Measurements from ENCODE around the gene ITGA2B.
"Not testable (repeated sequence)": the region's sequence is repeated elsewhere in the genome, so short reads cannot be mapped to it uniquely, and the experiment has no call there.

Gene ITGA2B

DNA sequence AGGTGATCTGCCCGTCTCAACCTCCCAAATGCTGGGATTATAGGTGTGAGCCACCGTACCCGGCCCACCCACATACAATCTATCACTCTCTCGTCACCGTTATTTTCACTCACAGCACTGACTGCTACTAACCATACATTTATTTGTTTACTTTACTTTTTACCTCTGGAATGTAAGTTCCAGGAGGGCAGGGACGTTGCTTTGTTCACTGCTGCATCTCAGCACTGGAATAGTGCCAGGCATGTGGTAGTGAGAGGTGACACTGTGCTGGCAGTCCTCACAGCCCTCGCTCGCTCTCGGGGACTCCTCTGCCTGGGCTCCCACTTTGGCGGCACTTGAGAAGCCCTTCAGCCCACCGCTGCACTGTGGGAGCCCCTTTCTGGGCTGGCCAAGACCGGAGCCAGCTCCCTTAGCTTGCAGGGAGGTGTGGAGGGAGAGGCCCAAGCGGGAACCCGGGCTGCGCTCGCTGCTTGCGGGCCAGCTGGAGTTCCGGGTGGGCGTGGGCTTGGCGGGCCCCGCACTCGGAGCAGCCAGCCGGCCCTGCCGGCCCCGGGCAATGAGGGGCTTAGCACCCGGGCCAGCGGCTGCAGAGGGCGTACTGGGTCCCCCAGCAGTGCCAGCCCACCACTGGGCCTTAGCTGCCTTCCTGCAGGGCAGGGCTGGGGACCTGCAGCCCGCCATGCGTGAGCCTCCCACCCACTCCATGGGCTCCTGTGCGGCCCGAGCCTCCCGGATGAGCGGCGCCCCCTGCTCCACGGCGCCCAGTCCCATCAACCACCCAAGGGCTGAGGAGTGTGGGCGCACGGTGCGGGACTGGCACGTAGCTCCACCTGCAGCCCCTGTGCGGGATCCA, 20.8 kb downstream of the ITGA2B start:
- not testable (repeated sequence) for DNase-seq

DNA sequence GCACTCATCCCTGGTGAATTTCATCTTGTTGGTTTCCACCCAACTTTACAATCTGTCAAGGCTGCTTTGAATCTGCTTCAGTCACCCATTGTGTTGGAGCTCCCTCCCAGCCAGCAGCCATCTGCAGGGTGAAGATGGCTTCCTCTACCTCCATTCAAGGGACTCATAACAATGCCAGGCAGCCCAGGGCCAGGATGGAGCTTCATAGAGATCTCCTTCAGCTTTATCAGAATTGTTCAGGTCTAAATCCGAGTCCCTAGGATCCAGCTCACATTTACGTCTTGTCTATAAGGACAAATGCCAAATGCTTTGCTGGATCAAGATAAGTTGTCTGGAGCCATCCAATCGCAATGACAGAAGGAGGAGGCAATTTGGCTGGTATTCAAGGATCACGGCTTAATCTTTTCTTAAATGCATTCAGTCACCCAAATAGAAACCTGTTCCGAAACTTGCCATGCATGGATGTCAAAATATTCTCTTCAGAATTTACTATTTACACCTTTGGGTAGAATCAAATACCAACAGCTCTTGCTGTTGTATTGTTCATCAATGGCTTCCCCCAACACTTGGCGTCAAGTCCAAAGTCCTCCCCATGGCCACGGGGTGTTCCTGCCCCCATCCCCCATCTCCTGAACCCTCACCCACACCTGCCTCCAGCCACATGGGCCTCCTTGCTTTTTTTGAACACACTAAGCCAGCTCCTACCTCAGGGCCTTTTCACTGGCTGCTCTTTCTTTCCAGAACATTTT, 22.0 kb downstream of the ITGA2B start:
- no peak for DNase-seq

DNA sequence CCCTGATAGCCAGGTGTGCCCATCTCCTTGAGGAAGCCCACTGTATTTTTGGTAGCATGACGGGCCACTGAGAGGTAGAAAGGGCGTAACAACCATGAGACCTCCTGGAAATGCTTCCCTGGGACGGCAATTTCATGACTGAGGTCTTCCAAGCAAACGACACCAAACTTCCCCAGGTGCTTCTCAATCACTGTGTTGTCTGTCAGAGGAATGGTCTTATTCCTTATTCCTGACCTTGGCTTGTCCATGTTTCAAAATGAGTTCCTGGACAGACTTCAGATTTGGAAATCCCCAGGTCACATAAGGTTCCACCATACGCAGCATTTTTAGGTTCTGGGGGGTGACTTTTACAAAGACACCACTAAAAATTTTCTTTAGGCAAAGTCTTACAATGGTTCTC, 24.4 kb downstream of the ITGA2B start:
- DNase-seq, result not testable (repeated sequence)

DNA sequence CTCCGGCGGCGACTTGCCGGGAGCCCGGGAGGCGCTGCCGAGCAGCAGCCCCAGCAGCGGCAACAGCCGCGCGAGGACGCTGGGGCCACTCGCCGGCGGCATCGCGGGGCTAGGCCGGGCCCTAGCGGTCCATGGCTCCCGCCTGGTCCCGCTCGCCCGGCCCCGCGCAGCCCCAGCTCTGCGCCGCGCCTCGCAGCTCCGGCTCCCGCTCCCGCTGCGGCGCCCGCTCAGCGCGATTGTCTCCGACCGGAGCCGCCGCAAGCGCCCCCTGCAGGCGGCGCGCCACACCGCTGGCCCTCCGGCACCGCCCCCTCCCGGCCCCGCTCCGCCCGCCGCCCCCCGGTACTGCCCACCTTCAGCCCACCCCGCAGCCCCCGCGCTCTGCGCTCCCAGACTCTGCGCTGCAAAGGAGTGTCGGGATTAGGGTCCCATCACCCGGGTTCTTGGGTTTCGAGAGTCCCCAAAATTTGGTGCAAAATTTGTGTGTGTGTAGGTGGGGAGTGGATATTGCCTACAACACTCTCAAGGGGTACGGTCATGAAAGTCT, 25.8 kb downstream of the ITGA2B start, which contains the start of gene FAM171A2:
FAM171A2 (minus strand) TSS at position 241 of the 547 bp plus-strand sequence; CDS start at position 102, 139 bp downstream.
- peak; percentile 54 to 61 for DNase-seq

DNA sequence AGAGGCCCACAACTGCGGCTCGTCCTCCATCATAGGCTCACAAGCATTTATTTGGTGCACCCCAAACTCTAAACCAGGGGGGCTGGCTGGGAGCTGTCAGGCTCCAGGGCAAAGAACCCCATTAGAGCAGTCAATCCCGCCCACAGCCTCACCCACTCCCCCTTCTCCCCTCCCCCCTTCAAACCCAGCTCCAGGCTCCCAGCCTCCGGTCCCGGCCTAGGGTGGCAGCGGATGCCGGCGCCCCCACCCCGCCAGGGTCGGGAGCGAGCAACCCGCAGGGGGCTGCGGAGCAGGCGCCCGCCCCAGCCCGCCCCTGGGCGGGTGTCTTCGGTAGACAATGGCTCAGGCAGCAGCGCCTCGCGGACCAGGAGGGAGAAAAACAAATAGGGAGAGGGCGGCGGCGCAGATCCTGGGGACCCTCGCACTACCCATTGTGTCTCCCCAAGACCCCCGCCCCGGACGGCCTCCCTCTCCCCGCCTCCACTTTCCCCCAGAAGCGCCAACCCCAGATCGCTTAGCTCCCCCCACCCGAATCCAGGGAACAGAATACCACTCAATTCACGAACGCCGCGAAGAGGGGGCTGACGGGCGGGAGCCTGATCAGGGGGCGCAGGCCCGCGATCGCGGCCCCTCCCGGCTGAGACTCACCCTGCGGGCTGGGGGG, 26.4 kb downstream of the ITGA2B start:
- no peak for DNase-seq

DNA sequence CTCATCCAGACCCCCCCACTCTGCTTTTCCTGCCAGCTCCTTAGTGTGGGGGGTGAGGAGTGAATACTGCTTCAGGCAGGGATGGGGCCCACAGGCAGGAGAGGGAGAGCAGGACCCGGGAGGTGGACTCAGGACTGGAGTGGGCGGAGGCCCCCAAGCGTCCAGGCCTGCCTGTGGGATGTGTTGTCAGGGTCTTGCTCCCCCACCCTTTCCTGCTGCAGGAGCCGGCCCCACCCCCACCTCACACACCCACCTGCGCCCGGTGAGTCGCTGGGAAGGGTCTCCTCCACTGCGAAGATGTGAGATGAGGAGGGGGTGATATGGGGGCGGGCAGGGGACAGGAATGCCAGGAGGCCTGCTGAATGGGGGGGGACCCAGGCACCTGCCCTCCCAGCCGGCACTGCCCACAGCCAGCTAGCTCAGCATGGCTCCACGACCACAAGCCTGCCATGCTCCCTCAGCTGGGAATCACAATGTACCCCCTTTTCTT, 26.9 kb downstream of the ITGA2B start:
- DNase-seq, result no peak

DNA sequence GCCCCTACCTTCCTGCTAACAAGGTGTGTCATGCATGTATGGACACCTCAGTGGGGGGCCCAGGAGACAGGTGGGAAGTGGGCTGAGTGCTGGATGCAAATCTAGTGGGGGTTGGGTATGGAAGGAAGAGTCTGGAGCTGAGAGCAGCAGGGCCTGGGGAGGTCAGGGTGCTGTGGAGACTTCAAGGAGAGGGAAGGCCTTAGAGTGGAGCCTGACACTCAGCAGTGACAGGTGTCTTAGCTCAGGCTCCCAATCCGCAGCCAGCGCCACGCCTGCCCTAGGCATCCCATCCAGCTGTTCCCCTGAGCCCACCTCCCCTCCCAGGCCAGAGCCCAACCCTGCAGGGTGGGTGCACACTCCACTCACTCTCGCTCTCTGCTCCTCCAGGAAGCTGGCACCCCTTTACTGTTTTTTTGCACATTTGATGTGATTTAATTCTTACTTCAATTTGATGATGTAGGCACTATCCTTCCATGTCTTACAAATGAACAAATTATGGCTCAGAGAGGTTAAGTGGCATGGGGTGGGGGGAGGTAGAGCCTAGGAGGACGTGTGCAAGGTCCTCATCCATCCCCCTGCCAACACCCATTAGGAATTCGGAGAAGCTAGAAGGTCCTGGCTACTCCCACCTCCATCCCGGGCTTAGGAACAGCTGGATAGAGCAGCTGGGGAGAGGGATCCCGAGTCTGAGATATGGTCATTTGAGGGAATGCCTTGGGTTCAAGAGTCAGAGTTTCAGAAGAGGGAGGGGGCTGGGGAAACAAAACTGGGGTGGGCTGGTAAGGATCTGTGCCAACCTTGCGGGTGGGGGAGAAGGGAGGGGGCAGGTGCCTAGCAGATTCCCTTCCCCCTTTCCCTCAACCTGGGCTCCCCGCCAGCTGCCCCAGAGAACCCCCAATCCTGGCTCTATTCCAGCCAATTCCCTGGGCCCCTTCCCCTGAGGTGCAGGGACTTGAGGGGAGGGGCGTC, 27.9 kb downstream of the ITGA2B start:
- DNase-seq, result no peak

DNA sequence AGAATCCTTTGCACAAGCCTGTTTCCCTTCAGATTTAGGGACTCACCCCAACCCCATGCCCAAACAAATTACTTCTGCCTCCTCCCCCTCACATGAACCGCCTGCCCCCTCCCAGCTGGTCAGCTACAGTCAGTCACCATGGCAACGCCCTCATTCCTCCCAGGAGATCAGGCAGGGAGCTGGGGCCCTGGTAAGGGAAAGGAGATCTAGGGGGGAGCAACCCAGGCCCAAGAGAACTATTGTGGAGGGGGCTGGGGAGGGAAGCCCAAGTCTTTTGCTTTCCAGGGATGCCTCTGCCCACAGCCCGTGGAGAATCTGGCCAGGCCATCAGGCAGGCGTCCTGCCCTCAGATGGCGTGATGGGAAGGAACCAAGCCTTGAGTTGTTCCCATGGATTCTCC, 28.6 kb downstream of the ITGA2B start:
- no peak for DNase-seq

DNA sequence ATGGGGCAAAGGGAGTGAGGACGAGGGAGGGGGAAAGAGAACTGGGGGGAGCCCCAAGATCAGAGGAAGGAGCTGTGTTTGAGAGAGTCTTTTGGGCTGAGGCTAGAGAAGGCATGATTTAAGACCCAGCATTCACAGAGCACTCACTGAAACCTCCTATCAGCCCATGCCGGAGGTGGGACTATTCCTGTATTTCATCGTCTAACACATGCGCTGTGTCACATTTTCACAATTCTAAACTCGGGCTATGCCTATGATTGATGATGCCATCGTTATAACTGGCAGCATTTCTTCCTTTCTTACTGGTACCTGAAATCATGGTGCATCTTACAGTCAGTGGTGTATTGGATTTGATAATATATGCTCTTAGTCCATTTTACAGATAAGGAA, 29.3 kb downstream of the ITGA2B start:
- no peak for DNase-seq

DNA sequence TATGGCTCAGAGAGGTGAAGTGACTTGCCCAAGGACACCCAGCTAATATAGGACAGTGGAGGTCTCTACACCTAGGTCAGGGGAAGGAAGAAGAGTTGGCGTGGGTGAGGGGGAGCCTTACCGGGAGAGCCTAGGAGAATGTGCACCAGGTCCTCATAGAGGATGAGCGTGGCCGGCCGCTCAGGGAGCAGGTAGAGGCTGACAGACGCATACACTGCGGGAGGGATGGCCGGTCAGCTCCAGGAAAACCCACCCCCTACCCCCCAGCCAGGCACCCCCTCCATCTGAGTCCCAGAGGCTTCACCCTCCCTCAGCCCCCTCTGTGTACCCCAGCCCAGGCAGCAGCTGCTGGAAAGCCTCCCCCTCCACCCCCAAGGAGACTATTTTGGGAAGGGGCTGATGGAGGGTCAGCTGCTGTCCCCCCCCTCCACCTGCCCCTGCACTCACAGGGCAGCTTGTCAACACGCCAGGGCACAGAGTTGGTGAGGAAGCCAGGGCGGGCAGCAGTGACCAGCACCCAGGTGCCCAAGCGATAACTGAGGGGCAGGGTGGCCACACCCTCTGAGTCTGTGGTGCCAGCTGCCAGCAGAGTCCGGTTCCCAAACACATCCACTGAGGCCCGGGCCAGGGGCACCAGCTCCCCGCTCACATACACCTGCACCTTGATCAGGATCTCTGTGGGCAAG, 29.8 kb downstream of the ITGA2B start:
- DNase-seq, result no peak

DNA sequence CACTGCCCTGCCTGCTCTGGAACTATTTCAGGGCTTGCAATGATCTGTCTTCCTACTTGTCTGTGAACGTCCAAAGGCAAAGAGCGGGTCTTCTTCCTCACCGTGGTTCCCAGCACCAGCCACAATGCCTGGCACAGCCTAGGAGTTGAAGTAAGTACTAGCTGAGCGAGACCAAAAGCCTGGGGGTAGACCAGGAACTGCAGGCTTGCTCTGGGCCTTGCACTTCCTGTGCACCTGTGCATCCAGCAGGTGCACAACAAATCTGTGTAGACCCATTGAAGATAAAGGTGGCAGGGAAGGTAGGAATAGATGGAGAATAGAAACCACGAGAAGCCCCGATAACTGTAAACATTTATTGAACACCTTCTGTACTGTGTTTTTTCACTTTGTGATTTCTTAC, 30.4 kb downstream of the ITGA2B start:
- DNase-seq, result no peak

DNA sequence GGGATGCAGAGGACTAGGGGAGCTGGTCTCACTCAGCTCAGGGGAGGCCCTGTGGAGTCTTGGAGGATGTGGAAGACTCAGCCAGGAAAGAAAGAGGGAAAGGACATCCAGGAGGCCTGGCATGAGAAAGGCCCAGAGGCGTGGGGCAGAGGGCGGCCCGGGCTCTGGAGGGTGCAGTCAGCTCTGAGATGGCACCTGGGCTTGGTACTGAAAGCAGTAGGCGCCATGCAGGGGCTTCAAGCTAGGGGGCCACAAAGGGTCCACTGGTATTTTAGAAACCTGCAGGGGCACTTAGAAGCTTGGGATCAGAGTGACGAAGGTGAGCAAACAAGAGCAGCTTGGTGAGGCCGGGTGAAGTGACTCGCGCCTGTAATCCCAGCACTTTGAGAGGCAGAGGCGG, 31.4 kb downstream of the ITGA2B start:
- DNase-seq, result no peak

DNA sequence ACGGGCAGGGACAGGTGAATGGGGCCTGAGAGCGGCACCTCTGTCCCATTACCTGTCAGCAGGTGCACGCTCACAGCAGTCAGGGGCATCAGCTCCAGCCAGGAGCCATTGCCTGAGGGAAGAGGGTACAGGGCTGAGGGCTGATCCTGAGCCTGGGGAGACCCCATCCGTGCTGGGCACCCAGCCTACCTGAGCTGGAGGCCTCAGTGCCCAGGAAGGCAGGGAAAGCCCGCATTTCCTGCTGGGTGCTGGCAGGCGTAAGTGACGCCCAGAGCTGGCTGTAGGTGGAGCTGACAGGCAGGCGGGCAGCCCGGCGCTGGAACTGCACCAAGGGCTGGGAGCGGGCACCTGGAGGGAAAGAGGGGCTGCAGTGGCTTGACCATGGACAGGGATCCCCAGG, 33.2 kb downstream of the ITGA2B start:
- no peak for DNase-seq

DNA sequence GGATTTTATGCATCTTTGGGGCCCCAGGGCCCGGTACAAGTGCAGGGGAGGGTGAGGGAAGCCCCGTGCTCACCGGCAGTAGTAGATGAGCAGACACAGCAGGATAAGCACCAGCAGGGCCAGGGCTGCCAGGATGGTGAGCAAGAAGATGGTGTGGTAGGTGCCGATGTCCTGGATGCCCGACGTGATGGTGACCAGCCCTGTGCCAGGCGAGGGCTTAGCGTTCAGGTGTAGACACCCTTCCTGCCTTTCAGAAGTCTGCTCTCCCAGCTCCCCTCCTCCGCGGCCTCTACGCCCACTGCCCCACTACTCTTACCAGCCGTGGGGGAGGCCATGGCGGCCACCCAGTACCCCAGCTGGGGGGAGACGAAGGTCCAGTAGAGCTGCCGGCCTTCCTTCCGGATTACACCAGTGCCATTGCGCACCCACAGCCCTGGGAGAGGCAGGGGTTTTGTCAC, 33.8 kb downstream of the ITGA2B start:
- no peak for DNase-seq

DNA sequence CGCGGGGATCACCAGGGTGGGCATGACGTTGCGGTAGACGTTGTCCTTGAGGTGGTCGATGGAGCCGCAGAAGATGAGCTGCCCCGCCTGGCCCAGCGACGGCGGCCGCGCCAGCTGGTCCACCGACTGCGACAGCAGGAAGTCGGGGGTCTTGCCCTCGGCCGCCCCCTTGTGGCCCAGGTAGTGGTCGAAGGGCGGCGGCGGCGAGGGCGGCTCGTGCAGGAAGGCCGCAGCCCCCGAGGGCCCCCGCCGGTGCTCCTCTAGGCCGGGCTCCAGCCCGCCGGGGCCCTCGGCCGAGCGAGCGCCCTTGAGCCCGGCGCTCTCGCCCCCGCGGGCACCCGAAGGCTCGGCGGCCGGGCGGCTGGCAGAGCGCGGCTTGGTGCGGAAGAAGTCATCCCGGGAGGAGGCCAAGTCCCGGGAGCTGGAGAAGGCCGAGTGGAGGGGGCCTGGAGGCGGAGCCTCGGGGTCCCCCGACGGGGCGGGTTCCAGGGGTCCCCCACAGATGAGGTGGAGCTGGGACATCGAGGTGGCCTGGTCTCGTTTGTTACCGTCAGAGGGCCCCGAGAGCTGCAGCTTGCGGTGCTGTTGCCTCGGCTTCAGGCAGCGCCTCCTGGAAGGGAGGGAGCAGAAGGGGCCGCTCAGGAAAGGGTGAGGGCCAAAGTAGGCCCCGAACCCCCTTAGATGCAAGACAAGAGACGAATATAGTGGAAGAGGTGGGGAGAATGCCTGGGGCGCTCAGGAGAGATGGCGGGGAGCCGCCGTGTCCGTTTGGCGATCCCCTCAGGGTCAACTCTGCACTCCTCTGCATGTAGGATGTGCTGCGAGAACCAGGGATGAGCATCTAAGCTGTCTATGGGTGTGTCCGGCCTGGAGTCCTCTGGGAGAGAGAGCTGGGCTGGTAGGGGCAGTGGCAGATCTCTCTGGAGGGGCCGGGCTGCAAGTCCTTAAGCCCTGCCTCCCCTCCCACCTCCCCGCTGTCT, 34.6 kb downstream of the ITGA2B start:
- peak; percentile 57 to 58 for DNase-seq

DNA sequence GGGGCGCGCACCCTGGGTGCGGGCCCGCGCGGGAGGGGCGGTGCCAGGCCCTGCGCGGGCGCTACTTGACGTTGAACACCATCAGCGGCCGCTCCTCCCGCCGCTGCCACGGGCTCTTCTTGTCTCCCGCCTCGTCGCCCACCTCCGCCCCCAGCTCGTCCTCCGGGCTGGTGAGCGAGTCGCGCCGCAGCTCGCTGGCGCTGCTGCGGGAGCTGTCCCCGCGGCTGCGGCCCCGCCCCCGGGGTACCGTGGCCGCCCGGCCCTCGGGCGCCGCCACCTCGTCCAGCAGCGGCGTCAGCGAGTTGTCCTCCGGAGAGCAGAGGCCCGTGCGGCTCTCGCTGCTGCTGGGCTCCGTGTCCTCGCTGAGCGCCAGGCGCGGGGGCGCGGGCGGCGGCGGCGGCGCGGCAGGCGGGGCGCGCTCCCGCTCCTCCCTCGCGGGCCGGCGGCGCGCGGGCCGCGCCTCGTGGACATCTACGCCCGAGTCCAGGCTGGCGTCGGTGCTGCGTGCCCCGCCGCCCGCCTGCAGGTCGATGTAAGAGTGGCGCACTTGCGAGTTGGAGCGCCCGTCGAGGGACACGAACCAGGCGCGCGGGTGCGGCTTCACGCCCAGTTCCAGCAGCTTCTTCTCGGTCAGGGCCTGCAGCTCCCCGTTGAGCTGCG, 35.6 kb downstream of the ITGA2B start:
- no peak for DNase-seq

DNA sequence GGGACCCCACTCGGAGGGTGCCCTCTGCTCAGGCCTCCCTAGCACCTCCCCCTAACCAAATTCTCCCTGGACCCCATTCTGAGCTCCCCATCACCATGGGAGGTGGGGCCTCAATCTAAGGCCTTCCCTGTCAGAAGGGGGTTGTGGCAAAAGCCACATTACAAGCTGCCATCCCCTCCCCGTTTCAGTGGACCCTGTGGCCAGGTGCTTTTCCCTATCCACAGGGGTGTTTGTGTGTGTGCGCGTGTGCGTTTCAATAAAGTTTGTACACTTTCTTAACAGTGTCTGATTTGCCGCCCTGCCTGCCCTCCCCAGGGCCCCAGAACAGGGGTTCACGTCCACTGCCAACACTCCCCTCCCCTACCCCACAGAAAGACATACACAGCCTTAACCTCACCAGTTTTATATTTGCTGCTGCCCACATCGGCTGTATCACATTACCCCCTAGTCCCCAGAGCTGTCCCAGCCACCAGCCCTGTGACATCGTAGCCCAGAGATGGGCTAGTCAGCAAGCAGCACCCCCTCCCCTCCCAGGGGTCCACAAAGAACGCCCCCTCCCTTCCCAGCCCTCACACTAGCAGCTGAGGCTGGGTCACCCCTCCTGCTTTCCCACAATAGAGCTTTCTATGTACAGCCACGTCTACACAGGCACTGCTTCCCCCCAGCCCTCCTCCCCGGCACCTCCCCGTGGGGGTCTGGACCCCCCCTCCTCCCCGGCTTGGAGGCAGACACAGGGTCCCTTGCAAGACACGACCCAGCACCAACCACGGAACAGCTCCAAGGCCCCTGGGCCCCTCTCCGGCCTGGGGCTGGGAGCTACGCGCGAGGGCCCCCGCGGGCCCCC, 36.4 kb downstream of the ITGA2B start:
- DNase-seq, result no peak

Data from activated CD4-positive, alpha-beta T cell treated with anti-CD3 and anti-CD28 coated beads for 4 hours (primary cell).